ENCODE measurements around the gene PABPN1. TPM values are rescaled to one million over a fixed set of nuclear protein-coding genes. Genes with fewer than 3 reads are reported as not detected.

Gene PABPN1
- total RNA-seq, 3 donors from 2014 or later (not counting 1 experiment from before 2014, with no cell fraction given): 226 to 261 (median 238) TPM

DNA sequence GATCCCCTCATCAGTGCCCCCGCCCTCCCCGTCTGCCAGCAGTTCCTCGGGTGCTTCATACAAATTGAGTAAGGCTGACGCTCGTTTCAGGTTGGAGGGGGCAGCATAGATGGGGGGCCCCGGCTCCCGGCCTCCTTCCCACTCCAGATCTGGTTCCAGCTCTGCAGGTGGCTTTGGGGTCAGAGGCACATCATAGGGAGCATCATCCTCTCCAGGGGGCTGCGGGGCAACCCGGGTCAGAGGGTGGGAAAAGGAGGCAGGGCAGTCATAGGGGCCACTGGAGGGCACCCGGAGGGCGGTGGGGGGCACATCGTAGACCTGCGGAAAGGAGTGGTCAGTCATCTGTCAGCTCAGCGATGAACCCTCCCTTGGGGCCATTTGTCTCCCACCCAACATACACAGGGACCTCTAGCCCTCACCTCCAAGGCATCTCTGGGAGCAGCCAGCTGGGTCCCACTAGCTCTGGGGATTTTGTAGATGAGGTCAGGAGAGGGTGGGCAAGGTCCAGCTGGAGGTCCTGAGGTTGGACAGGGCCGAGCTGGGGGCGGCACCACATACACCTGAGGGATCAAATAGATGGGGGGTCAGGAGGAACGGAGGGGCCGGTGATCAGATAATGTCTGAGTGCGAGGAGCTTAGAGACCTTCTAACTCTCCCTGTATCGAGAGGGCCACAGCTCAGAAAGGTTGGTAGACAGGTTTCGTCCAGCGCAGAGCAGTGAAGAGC is 38.6 kb downstream of the PABPN1 start:
- no peaks in the 10 kb centered on the region for H3K36me3 ChIP-seq (ENCODE audit: control insufficient read depth, insufficient read depth, low read length)
- DNase-seq: no peak
- no peak overlapping the region for H3K4me3 ChIP-seq (ENCODE audit: low read length)
- Mint-ChIP-seq H3K4me1 (no peaks in the 10 kb centered on the region), H3K4me3 (no peak overlapping the region), H3K9me3 (no peaks in the 10 kb centered on the region), H3K36me3 (no peaks in the 10 kb centered on the region), H3K27ac (no peak overlapping the region), H3K27me3 (ENCODE audit: low read depth in 2 of 2) (peaks cover 17 to 19% of the 10 kb centered on the region in 2 donors)
- intact Hi-C loops (cut with micrococcal nuclease): no loop called here
- no peaks in the 10 kb centered on the region for H3K4me1 ChIP-seq (ENCODE audit: control insufficient read depth, insufficient read depth, low read length)
- WGBS (ENCODE audit: insufficient coverage): 89% methylated on average over 22 of the region's 22 CpGs
- peaks cover 5% of the 10 kb centered on the region for H3K27me3 ChIP-seq (ENCODE audit: control insufficient read depth, insufficient read depth, low read length)
- TF ChIP-seq, protein P1, sequence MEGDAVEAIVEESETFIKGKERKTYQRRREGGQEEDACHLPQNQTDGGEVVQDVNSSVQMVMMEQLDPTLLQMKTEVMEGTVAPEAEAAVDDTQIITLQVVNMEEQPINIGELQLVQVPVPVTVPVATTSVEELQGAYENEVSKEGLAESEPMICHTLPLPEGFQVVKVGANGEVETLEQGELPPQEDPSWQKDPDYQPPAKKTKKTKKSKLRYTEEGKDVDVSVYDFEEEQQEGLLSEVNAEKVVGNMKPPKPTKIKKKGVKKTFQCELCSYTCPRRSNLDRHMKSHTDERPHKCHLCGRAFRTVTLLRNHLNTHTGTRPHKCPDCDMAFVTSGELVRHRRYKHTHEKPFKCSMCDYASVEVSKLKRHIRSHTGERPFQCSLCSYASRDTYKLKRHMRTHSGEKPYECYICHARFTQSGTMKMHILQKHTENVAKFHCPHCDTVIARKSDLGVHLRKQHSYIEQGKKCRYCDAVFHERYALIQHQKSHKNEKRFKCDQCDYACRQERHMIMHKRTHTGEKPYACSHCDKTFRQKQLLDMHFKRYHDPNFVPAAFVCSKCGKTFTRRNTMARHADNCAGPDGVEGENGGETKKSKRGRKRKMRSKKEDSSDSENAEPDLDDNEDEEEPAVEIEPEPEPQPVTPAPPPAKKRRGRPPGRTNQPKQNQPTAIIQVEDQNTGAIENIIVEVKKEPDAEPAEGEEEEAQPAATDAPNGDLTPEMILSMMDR (IDR thresholded peaks at IDR 0.05): no peak
- H3K9me3 ChIP-seq (ENCODE audit: control insufficient read depth, insufficient read depth, low read length): no peaks in the 10 kb centered on the region
- H3K27ac ChIP-seq (ENCODE audit: low read length): no peak overlapping the region
- ATAC-seq: no peak

DNA sequence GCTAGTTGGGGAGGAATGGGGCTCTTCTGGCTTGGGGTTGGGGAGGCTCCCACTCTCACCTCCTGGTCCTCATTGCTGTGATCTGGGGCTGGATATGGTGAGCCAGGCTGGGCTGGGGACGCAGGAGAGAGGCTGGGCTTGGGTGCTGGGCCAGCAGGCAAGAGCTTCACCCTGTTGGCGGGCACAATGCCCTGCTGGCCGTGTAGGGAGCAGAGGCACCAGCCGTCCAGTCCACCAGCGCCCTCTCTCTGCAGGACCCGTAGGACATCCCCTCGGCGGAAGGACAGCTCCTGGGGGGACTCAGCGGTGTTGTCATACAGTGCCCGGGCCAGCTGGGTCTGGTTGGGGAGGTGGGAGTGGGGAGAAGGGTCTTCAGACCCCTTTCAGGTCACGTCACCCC is 39.2 kb downstream of the PABPN1 start:
- intact Hi-C loops (cut with micrococcal nuclease): no loop called here
- H3K27ac Mint-ChIP-seq: no peak overlapping the region
- H3K4me1 ChIP-seq (ENCODE audit: control insufficient read depth, insufficient read depth, low read length): no peaks in the 10 kb centered on the region
- H3K27me3 ChIP-seq (ENCODE audit: control insufficient read depth, insufficient read depth, low read length): peaks cover 5% of the 10 kb centered on the region
- H3K36me3 ChIP-seq (ENCODE audit: control insufficient read depth, insufficient read depth, low read length): no peaks in the 10 kb centered on the region
- no peak overlapping the region for H3K4me3 Mint-ChIP-seq
- H3K36me3 Mint-ChIP-seq: no peaks in the 10 kb centered on the region
- TF ChIP-seq, protein P1 (IDR thresholded peaks at IDR 0.05): no peak
- H3K9me3 ChIP-seq (ENCODE audit: control insufficient read depth, insufficient read depth, low read length): no peaks in the 10 kb centered on the region
- no peak overlapping the region for H3K27ac ChIP-seq (ENCODE audit: low read length)
- WGBS (ENCODE audit: insufficient coverage): 81% methylated on average over 11 of the region's 11 CpGs
- H3K9me3 Mint-ChIP-seq: no peaks in the 10 kb centered on the region
- peaks cover 12 to 16% of the 10 kb centered on the region in 2 donors for H3K27me3 Mint-ChIP-seq (ENCODE audit: low read depth in 2 of 2)
- H3K4me1 Mint-ChIP-seq: no peaks in the 10 kb centered on the region
- H3K4me3 ChIP-seq (ENCODE audit: low read length): no peak overlapping the region
- no peak for DNase-seq
- no peak for ATAC-seq

DNA sequence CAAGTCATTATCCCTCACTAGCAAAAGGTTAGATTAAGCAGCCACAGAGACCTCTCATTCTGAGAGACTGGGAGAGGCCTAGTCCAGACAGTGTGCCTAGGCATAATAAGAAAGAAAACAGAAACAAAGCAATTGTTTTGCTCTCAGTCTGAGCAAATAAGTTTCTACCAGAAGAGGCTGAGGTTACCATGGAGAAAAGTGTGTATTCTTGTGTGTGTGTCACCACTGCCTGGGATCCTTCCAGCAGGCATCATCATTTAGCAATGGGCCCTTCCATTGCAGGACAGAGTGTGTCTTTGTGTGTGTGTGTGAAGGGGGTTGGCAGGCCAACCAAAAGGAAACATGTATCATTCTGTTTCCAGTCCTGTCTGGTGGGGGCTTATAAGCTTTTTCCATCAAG is 40.1 kb downstream of the PABPN1 start:
- Histone ChIP-seq H3K27me3 (ENCODE audit: control insufficient read depth, insufficient read depth, low read length) (peaks cover 5% of the 10 kb centered on the region), H3K4me3 (ENCODE audit: low read length) (no peak overlapping the region), H3K9me3 (ENCODE audit: control insufficient read depth, insufficient read depth, low read length) (no peaks in the 10 kb centered on the region), H3K27ac (ENCODE audit: low read length) (no peak overlapping the region), H3K36me3 (ENCODE audit: control insufficient read depth, insufficient read depth, low read length) (no peaks in the 10 kb centered on the region), H3K4me1 (ENCODE audit: control insufficient read depth, insufficient read depth, low read length) (no peaks in the 10 kb centered on the region)
- no peaks in the 10 kb centered on the region for H3K36me3 Mint-ChIP-seq
- intact Hi-C loops (cut with micrococcal nuclease): no loop called here
- DNase-seq (no peak), ATAC-seq (no peak)
- no peaks in the 10 kb centered on the region for H3K9me3 Mint-ChIP-seq
- no peak overlapping the region for H3K27ac Mint-ChIP-seq
- peaks cover 11 to 13% of the 10 kb centered on the region in 2 donors for H3K27me3 Mint-ChIP-seq (ENCODE audit: low read depth in 2 of 2)
- TF ChIP-seq, protein P1 (IDR thresholded peaks at IDR 0.05): no peak
- no peaks in the 10 kb centered on the region for H3K4me1 Mint-ChIP-seq
- H3K4me3 Mint-ChIP-seq: no peak overlapping the region

GRCh38 chr14:23361763-23362162 is 40.5 kb downstream of the PABPN1 start:
- TF ChIP-seq, protein P1 (IDR thresholded peaks at IDR 0.05): no peak
- peaks cover 5% of the 10 kb centered on the region for H3K27me3 ChIP-seq (ENCODE audit: control insufficient read depth, insufficient read depth, low read length)
- H3K27me3 Mint-ChIP-seq (ENCODE audit: low read depth in 2 of 2): peaks cover 13 to 16% of the 10 kb centered on the region in 2 donors
- DNase-seq (no peak), ATAC-seq (no peak)
- WGBS (ENCODE audit: insufficient coverage): 97% methylated on average over 4 of the region's 6 CpGs
- H3K36me3 ChIP-seq (ENCODE audit: control insufficient read depth, insufficient read depth, low read length): no peaks in the 10 kb centered on the region
- no peak overlapping the region for H3K4me3 Mint-ChIP-seq
- H3K4me3 ChIP-seq (ENCODE audit: low read length): no peak overlapping the region
- intact Hi-C loops (cut with micrococcal nuclease): no loop called here
- H3K27ac Mint-ChIP-seq: no peak overlapping the region
- no peaks in the 10 kb centered on the region for H3K4me1 ChIP-seq (ENCODE audit: control insufficient read depth, insufficient read depth, low read length)
- H3K4me1 Mint-ChIP-seq: no peaks in the 10 kb centered on the region
- H3K36me3 Mint-ChIP-seq: no peaks in the 10 kb centered on the region
- no peaks in the 10 kb centered on the region for H3K9me3 ChIP-seq (ENCODE audit: control insufficient read depth, insufficient read depth, low read length)
- H3K27ac ChIP-seq (ENCODE audit: low read length): no peak overlapping the region
- H3K9me3 Mint-ChIP-seq: no peaks in the 10 kb centered on the region
